Smooth muscle cell (in vitro differentiated cells): ENCODE measurements around the gene TRIM75. TPM values are rescaled to one million over a fixed set of nuclear protein-coding genes. Genes with fewer than 3 reads are reported as not detected.
"Not testable (repeated sequence)": the region's sequence is repeated elsewhere in the genome, so short reads cannot be mapped to it uniquely, and the experiment has no call there.

Experiments used
- DNase-seq: peaks from one replicate; lab custom pipeline; 2025; ENCODE audit not compliant: unreplicated experiment; lab: John Stamatoyannopoulos, UW
- H2AFZ ChIP-seq: fragments of 200-600 bp; sonication (generic); 2 replicates; pipeline ENCODE4 v1.6.0; 2016; ENCODE audit warnings: antibody characterized with exemption, low read depth, mild to moderate bottlenecking
- H3F3A ChIP-seq: fragments of 200-600 bp; sonication (generic); 2 replicates; pipeline ENCODE4 v1.6.0; 2017; ENCODE audit warnings: antibody characterized with exemption, low read depth
- H3K27ac ChIP-seq: fragments of 200-600 bp; sonication (generic); 2 replicates; pipeline ENCODE4 v1.5.1; 2016; ENCODE audit warnings: low read depth, mild to moderate bottlenecking
- H3K27me3 ChIP-seq: fragments of 200-600 bp; sonication (generic); 2 replicates; pipeline ENCODE4 v1.6.1; 2016; ENCODE audit warnings: low read depth, mild to moderate bottlenecking
- H3K36me3 ChIP-seq: fragments of 200-600 bp; sonication (generic); 2 replicates; pipeline ENCODE4 v1.5.1; 2016; ENCODE audit warnings: low read depth
- H3K4me1 ChIP-seq: fragments of 200-600 bp; sonication (generic); 2 replicates; pipeline ENCODE4 v1.5.1; 2016; ENCODE audit warnings: low read depth
- H3K4me2 ChIP-seq: fragments of 200-600 bp; sonication (generic); 2 replicates; pipeline ENCODE4 v1.6.0; 2016; ENCODE audit warnings: mild to moderate bottlenecking
- H3K4me3 ChIP-seq: fragments of 200-600 bp; sonication (generic); 2 replicates; pipeline ENCODE4 v1.5.1; 2016; ENCODE audit warnings: mild to moderate bottlenecking
- H3K79me2 ChIP-seq: fragments of 200-600 bp; sonication (generic); 2 replicates; pipeline ENCODE4 v1.6.0; 2016; ENCODE audit warnings: low read depth, mild to moderate bottlenecking
- H3K9ac ChIP-seq: fragments of 200-600 bp; sonication (generic); 2 replicates; pipeline ENCODE4 v1.6.0; 2016; ENCODE audit warnings: low read depth
- H3K9me3 ChIP-seq: fragments of 200-600 bp; sonication (generic); replicated peaks from 2 replicates; pipeline ENCODE4 v1.5.1; 2016; ENCODE audit warnings: low read depth
- H4K20me1 ChIP-seq: fragments of 200-600 bp; sonication (generic); 2 replicates; pipeline ENCODE4 v1.6.0; 2016; ENCODE audit warnings: low read depth
- WGBS: methylation state at CpG from one replicate; pipeline ENCODE4 v1.1.7; 2016; ENCODE audit warnings: low lambda C conversion rate; 5-methylcytosine and 5-hydroxymethylcytosine counted together
- polyA plus RNA-seq: library from polyadenylated mRNA; unstranded; fragments of >200 nt; fragmentation: Nextera tagmentation; extraction: Ambion mirVana; gene quantifications from 2 replicates; pipeline ENCODE4 v1.2.1, GENCODE V29; 2016
- total RNA-seq: library from RNA; depleted of rRNA; stranded (reverse); fragments of >200 nt; gene quantifications from 2 replicates; pipeline ENCODE4 v1.2.3, GENCODE V29; 2014
- TF ChIP-seq, protein P1 (sequence below): fragments of 200-600 bp; sonication (generic); IDR thresholded peaks from 2 replicates; pipeline ENCODE4 v1.5.1; 2017; ENCODE audit warnings: borderline replicate concordance, mild to moderate bottlenecking, antibody characterized with exemption; ENCODE audit not compliant: insufficient read depth, poor library complexity, severe bottlenecking

TRIM75 gene
- total and polyA plus RNA-seq, 2 experiments from 2014 or later = not detected

DNA sequence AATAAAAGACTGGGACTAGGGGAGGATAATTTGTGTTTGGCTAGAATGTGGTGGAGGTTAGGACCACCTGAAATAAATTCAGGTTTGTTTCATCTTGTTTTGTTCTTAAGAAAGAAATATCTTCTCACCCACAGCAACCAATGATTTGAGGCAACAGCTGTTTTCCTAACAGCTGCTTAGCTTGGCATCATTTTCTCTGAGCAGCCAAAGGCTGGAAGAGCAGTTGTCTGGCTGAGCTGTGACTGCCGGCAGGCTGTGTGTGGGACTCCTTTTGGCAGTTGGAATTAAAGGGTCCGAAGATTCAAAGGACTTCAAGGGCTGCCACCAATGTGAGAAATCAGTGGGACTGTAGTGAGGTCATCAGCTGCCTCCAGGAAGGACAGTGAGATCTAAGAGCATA, 5.0 kb downstream of the TRIM75 start:
- Histone ChIP-seq H3K4me1 (no peaks in the 10 kb centered on the region), H3K79me2 (no peaks in the 10 kb centered on the region), H3F3A (no peaks in the 10 kb centered on the region), H3K4me2 (no peak overlapping the region), H2AFZ (no peak overlapping the region), H4K20me1 (no peaks in the 10 kb centered on the region), H3K4me3 (no peak overlapping the region), H3K27ac (no peak overlapping the region), H3K9ac (no peak overlapping the region), H3K9me3 (no peaks in the 10 kb centered on the region), H3K27me3 (no peaks in the 10 kb centered on the region), H3K36me3 (no peaks in the 10 kb centered on the region)
- TF ChIP-seq, protein P1, sequence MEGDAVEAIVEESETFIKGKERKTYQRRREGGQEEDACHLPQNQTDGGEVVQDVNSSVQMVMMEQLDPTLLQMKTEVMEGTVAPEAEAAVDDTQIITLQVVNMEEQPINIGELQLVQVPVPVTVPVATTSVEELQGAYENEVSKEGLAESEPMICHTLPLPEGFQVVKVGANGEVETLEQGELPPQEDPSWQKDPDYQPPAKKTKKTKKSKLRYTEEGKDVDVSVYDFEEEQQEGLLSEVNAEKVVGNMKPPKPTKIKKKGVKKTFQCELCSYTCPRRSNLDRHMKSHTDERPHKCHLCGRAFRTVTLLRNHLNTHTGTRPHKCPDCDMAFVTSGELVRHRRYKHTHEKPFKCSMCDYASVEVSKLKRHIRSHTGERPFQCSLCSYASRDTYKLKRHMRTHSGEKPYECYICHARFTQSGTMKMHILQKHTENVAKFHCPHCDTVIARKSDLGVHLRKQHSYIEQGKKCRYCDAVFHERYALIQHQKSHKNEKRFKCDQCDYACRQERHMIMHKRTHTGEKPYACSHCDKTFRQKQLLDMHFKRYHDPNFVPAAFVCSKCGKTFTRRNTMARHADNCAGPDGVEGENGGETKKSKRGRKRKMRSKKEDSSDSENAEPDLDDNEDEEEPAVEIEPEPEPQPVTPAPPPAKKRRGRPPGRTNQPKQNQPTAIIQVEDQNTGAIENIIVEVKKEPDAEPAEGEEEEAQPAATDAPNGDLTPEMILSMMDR = no peak
- 88% methylated on average over 2 of the region's 2 CpGs for WGBS
- no peak for DNase-seq

DNA sequence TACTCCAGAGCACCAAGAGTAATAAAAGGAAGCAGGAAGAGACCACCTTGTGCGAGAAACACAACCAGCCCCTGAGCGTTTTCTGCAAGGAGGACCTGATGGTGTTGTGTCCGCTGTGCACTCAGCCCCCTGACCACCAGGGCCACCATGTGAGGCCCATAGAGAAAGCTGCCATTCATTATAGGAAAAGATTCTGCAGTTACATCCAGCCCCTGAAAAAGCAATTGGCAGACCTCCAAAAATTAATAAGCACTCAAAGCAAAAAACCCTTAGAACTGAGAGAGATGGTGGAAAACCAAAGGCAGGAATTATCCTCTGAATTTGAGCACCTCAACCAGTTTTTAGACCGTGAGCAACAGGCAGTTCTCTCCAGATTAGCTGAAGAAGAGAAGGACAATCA, 5.7 kb downstream of the TRIM75 start:
- Histone ChIP-seq H2AFZ (no peak overlapping the region), H3F3A (no peaks in the 10 kb centered on the region), H3K4me3 (no peak overlapping the region), H3K27ac (no peak overlapping the region), H3K9ac (no peak overlapping the region), H3K79me2 (no peaks in the 10 kb centered on the region), H3K4me1 (no peaks in the 10 kb centered on the region), H4K20me1 (no peaks in the 10 kb centered on the region), H3K9me3 (no peaks in the 10 kb centered on the region), H3K27me3 (no peaks in the 10 kb centered on the region), H3K4me2 (no peak overlapping the region), H3K36me3 (no peaks in the 10 kb centered on the region)
- no peak for DNase-seq
- WGBS = 93% methylated on average over 4 of the region's 4 CpGs
- TF ChIP-seq, protein P1 = no peak

DNA sequence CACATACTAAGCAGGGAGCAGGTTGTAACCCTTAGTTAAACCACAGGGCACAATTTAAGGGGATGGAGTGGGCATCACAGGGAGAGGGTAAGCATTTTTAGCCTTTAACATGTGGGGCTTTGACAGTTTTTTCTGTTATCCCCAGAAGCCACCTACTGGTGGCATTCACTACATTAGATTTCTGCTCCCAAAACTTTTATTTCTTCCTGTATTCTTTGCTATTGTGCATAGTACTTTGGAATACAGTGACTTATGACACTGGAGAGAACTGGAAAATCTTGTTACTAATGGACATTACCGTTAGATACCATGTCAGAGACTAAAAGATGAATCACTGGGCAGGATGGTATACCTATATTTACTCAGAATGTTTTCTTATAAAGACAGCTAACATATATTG, 7.3 kb downstream of the TRIM75 start:
- no peaks in the 10 kb centered on the region for H3K36me3 ChIP-seq
- H3K27me3 ChIP-seq = no peaks in the 10 kb centered on the region
- TF ChIP-seq, protein P1 = no peak
- DNase-seq = no peak
- no peak overlapping the region for H3K4me2 ChIP-seq
- H3K4me3 ChIP-seq = no peak overlapping the region
- H3K27ac ChIP-seq = no peak overlapping the region
- H3F3A ChIP-seq = no peaks in the 10 kb centered on the region
- 59% methylated on average over 1 of the region's 1 CpG for WGBS
- no peaks in the 10 kb centered on the region for H3K4me1 ChIP-seq
- no peak overlapping the region for H3K9ac ChIP-seq
- H3K79me2 ChIP-seq = no peaks in the 10 kb centered on the region
- no peaks in the 10 kb centered on the region for H4K20me1 ChIP-seq
- H2AFZ ChIP-seq = no peak overlapping the region
- H3K9me3 ChIP-seq = no peaks in the 10 kb centered on the region

DNA sequence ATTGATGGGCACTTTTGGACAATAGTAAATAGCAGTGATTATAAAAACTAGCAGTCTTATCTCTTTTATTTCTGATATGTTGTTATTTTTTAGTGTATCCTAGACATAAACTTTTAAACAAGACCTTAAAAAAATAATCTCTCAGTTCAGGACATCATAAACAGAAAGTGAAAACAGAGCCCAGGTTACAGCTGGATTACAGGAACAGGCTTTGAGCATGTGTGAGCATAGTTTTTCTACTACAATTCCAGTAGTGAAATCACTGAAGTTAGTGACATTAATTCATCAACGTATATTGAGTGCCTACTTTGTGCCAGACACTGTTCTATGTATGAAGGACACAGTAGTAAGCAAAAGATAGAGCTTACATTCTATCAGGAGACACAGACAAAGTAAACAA, 16.9 kb downstream of the TRIM75 start:
- no peaks in the 10 kb centered on the region for H3K36me3 ChIP-seq
- no peaks in the 10 kb centered on the region for H3F3A ChIP-seq
- WGBS = 88% methylated on average over 1 of the region's 1 CpG
- DNase-seq = no peak
- peaks cover 9% of the 10 kb centered on the region for H3K4me1 ChIP-seq
- H3K27me3 ChIP-seq = no peaks in the 10 kb centered on the region
- no peak overlapping the region for H2AFZ ChIP-seq
- no peak overlapping the region for H3K4me2 ChIP-seq
- H3K27ac ChIP-seq = no peak overlapping the region
- H3K4me3 ChIP-seq = no peak overlapping the region
- H3K9ac ChIP-seq = no peak overlapping the region
- H4K20me1 ChIP-seq = no peaks in the 10 kb centered on the region
- TF ChIP-seq, protein P1 = no peak
- no peaks in the 10 kb centered on the region for H3K79me2 ChIP-seq
- H3K9me3 ChIP-seq = no peaks in the 10 kb centered on the region

DNA sequence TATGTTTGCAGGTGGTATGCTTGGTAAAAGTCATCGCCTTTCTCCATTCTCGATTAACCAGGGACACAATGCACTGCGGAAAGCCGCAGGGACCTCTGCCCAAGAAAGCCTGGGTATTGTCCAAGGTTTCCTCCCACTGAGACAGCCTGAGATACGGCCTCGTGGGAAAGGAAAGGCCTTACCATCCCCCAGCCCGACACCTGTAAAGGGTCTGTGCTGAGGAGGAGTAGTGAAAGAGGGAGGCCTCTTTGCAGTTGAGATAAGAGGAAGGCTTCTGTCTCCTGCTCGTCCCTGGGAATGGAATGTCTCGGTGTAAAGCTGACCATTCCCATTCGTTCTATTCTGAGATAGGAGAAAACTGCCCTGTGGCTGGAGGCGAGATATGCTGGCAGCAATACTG, 19.7 kb downstream of the TRIM75 start:
- H3K4me1 ChIP-seq, H3K4me2 ChIP-seq, H3K79me2 ChIP-seq, H4K20me1 ChIP-seq, DNase-seq, H3K27me3 ChIP-seq, H3K9ac ChIP-seq, H2AFZ ChIP-seq, H3F3A ChIP-seq, H3K36me3 ChIP-seq, H3K27ac ChIP-seq, H3K9me3 ChIP-seq, H3K4me3 ChIP-seq: not testable (repeated sequence)
- WGBS = 56% methylated on average over 11 of the region's 11 CpGs
